Left ventricle myocardium inferior (tissue), 1 donor: Measurements from ENCODE around the gene GGN. TPM values are rescaled to one million over a fixed set of nuclear protein-coding genes. Genes with fewer than 3 reads are reported as not detected.

ENCODE experiments used
- DNase-seq: peaks from one replicate; pipeline ENCODE4 v3.0.0-alpha.2; 2020
- H3K27ac ChIP-seq: fragments of 200-600 bp; replicated peaks from 2 replicates; pipeline ENCODE4 v1.8.0; 2021
- H3K27me3 ChIP-seq: fragments of 200-600 bp; 2 replicates; pipeline ENCODE4 v1.8.0; 2021; ENCODE audit warnings: low read depth
- H3K36me3 ChIP-seq: fragments of 200-600 bp; 2 replicates; pipeline ENCODE4 v1.8.0; 2021
- H3K4me1 ChIP-seq: fragments of 200-600 bp; 2 replicates; pipeline ENCODE4 v1.8.0; 2021
- H3K4me3 ChIP-seq: fragments of 200-600 bp; 2 replicates; pipeline ENCODE4 v1.8.0; 2021; ENCODE audit warnings: mild to moderate bottlenecking, moderate library complexity
- H3K9me3 ChIP-seq: fragments of 200-600 bp; replicated peaks from 2 replicates; pipeline ENCODE4 v1.8.0; 2021
- CTCF ChIP-seq: fragments of 200-600 bp; IDR thresholded peaks from 2 replicates; pipeline ENCODE4 v1.8.0; 2021; ENCODE audit warnings: antibody characterized with exemption, mild to moderate bottlenecking, borderline replicate concordance
- intact Hi-C: fragments of 100-400 bp; cut with micrococcal nuclease; formaldehyde crosslinking; loops from one replicate; pipeline ENCODE4 v1.11.0; 2022
- total RNA-seq: library from RNA; stranded (reverse); fragmentation: NEBNext Ultra II Directional; extraction: Animal tissue kit (Norgen Biotek cat#: 25700); gene quantifications from one replicate; pipeline ENCODE4 v1.2.1, GENCODE V29; 2021
- donor health status: DM: no; HTN: yes; CAD: no; lungs with severe emphysema.

GGN gene
- total RNA-seq, 1 donor from 2014 or later, result not detected

DNA sequence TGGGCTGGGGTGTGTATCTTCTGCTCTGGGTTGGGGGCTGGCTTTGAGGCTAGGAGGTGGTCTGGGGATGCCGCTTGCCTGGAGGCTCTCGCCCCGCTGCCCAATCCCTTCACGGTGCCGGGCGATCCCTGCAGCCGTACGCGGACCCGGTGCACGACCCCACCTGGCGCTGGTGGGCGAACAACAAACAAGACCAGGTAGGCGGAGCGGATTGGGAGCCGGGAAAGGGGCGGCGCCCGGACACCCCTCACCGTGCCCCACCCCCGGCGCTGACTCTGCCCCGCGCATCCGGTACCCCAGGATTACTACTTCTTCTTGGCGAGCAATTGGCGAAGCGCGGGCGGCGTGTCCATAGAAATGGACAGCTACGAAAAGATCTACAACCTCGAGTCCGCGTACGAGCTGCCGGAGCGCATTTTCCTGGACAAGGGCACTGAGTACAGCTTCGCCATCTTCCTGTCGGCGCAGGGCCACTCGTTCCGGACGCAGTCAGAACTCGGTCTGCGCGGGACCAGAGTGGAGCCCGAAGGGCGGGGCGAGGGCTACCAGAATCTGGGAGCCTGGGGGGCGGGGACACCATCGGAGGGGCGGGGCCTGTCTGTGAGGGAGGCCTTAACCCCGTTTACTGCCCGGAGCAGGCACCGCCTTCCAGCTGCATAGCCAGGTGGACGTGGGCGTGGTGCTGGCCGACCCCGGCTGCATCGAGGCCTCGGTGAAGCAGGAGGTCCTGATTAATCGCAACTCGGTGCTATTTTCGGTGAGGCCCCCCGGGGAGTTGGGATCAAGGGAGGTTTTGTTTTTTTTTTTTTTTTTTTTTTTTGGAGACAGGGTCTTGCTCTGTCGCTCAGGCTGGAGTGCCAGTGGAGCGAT lies 25.5 kb downstream of the GGN start:
- no peak for TF ChIP-seq CTCF
- Histone ChIP-seq H3K9me3 (no peaks in the 10 kb centered on the region), H3K4me1 (peaks cover 20% of the 10 kb centered on the region), H3K27me3 (peaks cover 36% of the 10 kb centered on the region), H3K4me3 (peak overlapping the region; percentile 86), H3K36me3 (no peaks in the 10 kb centered on the region), H3K27ac (peak overlapping the region; percentile 75)
- DNase-seq, result peak; percentile 85
- intact Hi-C loops, result no loop called here

DNA sequence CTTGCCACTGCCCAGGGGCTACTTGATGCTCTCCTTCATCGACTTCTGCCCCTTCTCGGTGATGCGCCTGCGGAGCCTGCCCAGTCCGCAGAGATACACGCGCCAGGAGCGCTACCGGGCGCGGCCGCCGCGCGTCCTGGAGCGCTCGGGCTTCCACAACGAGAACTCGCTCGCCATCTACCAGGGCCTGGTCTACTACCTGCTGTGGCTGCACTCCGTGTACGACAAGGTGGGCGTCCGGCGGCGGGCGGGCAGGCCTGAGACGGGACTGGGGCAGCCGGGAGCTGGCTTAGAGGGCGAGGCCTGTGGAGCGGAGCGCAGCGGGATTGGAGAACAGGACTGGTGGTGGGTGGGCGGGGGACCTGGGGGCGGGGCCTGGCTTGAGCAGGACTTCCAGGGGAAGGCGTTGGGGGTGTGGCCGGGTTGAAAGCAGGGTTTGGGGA lies 26.2 kb downstream of the GGN start:
- Histone ChIP-seq H3K27me3 (peaks cover 43% of the 10 kb centered on the region), H3K9me3 (no peaks in the 10 kb centered on the region), H3K27ac (peak overlapping the region; percentile 75), H3K4me3 (peak overlapping the region; percentile 86), H3K4me1 (peaks cover 20% of the 10 kb centered on the region), H3K36me3 (no peaks in the 10 kb centered on the region)
- peak; percentile 34 for TF ChIP-seq CTCF
- intact Hi-C loops, result no loop called here
- peak; percentile 76 for DNase-seq

DNA sequence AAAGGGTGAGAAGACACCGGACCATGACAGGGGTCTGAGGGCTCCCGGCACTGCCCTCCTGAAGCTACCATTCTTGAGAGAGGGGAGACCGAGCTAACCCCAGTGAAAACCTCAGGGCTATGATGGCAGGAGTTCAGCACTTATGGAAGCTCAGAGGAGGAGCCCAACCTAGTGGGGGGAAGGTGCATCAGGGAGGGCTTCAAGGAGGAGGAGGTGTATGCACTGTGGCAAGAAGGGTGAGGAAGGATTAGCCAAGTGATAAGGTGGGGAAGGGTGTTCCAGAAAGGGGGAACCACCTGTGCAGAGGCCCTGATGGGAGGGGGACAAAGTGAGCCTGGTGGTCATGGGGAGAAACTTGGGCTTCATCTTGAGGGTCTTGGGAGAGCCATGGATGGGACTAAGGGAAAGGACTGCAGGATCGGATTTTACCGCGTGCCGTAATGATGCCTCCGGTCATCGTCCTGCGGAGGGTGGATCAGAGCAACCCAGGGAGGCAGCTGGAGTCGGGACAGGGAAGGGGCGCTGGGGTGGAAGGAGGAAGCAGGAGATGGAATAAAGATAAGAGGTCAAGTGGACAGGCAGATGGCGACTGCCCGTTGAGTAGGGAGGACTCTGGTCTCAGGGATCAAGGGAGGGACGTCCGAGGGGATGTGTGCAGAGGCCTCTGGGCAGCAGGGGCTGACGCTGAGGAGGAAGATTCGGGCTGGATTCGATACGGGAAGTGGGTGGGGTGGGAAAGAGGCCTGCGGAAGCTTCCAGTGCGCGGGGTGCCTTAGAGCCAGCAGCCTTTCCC lies 26.8 kb downstream of the GGN start:
- H3K36me3 ChIP-seq, result no peaks in the 10 kb centered on the region
- TF ChIP-seq CTCF, result no peak
- H3K27me3 ChIP-seq, result peaks cover 49% of the 10 kb centered on the region
- H3K27ac ChIP-seq, result peak overlapping the region; percentile 75
- H3K4me3 ChIP-seq, result peak overlapping the region; percentile 86
- no peaks in the 10 kb centered on the region for H3K9me3 ChIP-seq
- intact Hi-C loops, result no loop called here
- H3K4me1 ChIP-seq, result peaks cover 20% of the 10 kb centered on the region
- DNase-seq, result no peak

DNA sequence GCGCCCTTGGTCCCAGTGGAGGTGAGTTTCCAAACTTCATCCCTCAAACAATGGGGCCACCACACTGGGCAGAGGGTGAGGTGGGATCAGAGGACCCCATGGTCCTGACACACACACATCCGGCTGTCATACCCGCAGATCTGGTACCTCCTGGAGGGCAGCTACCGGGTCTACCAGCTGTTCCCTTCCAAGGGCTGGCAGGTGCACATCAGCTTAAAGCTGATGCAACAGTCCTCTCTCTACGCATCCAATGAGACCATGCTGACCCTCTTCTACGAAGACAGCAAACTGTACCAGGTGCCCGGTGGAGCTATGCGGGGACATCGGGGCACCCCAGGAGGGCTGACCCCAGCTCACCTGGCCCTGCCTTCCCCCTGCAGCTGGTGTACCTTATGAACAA lies 27.5 kb downstream of the GGN start:
- Histone ChIP-seq H3K27ac (no peak overlapping the region), H3K27me3 (peaks cover 56% of the 10 kb centered on the region), H3K36me3 (no peaks in the 10 kb centered on the region), H3K4me1 (peaks cover 20% of the 10 kb centered on the region), H3K9me3 (no peaks in the 10 kb centered on the region), H3K4me3 (no peak overlapping the region)
- intact Hi-C loops, result no loop called here
- TF ChIP-seq CTCF, result no peak
- DNase-seq, result no peak

GRCh38 chr19:38359242-38360021 lies 28.4 kb downstream of the GGN start:
- TF ChIP-seq CTCF, result no peak
- peaks cover 65% of the 10 kb centered on the region for H3K27me3 ChIP-seq
- peaks cover 20% of the 10 kb centered on the region for H3K4me1 ChIP-seq
- intact Hi-C loops, result no loop called here
- H3K36me3 ChIP-seq, result no peaks in the 10 kb centered on the region
- H3K9me3 ChIP-seq, result no peaks in the 10 kb centered on the region
- no peak overlapping the region for H3K27ac ChIP-seq
- DNase-seq, result no peak
- no peak overlapping the region for H3K4me3 ChIP-seq
